ENCODE measurements around the gene AFTPH. TPM values are rescaled to one million over a fixed set of nuclear protein-coding genes. Genes with fewer than 3 reads are reported as not detected.

The AFTPH gene
- polyA plus RNA-seq, 2 of the 4 experiments (the other 2 are of a cell fraction) = 24.0 to 51.4 TPM

DNA sequence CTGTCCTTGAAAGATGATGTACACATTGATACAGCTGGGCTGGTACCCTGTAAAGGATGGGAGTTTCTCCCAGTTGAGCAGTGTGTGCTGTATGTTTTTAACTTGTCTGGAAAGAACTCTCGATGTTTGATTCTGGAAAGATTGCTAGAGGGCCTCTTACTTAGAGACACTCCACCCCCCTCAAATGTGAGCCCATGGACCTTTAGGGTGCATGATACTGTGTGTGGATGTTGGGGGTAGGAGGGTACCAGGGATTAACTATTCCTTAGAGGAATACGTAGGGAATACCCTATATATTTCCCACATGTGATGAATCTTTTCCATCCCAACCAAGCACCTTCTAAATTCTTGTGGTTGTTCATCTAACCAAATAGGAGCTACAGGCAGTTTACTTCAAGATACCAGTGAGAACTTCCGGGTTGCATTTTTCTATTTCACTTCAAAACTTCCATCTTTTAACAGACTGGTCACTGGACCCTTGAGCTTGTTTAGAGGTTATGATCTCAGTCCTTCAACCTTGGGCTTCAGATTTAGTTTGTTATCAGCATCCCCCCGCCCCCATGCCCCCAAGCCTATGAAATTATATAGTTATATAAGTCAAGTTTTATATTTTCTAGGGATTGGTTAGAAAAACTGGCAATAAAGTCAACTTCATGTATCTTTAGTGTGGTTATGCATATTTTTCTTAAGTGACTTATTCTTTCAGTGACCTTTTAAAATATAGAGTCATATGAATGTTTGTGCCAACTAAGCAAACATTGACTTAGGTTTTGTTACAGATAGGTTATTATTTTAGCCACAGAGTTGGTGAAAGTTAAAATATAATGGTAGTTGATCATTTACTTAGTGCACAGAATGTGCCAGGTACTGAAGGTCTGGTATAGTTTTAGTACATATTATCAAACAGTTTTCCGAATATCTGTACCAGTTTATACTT, 18.2 kb downstream of the AFTPH start:
- POLR2A ChIA-PET = interaction anchor here (0.9 kb wide), 1 partner anchor 111 kb away, joined by 4 read pairs; the partner anchor contains the start of gene SERTAD2
- CTCF ChIA-PET = interaction anchor here (1.5 kb wide), 1 partner anchor 20 kb away, joined by 5 read pairs; no protein-coding TSS in a partner anchor
- H3K27ac ChIP-seq = peak overlapping the region; percentile 54 to 57
- TF ChIP-seq HOXB13 (CRISPR knock-in tag; IDR thresholded peaks at IDR 0.05; ENCODE audit: low read depth) = no peak
- no peak for TF ChIP-seq FOXS1 (CRISPR knock-in tag; IDR thresholded peaks at IDR 0.05)
- peak; percentile 80 for TF ChIP-seq MAFK (IDR thresholded peaks at IDR 0.05; ENCODE audit: partially characterized antibody)
- peak; percentile 81 for FAIRE-seq
- no peaks in the 10 kb centered on the region for H3K9me3 ChIP-seq
- peaks cover 80% of the 10 kb centered on the region for H3K4me1 ChIP-seq
- peak overlapping the region; percentile 84 for H3K4me2 ChIP-seq
- ATAC-seq = peak; percentile 46 to 65; a peak in 4 of 6 replicates
- 27% methylated on average over 5 of the region's 5 CpGs for WGBS (ENCODE audit: missing lambda C conversion rate)
- DNase-seq (ENCODE audit: low read depth in 1 of 2, low spot score in 1 of 2) = peak in 1 of 2 experiments; percentile 22
- H3K4me3 ChIP-seq = peak overlapping the region; percentile 12; the same call in 1 of the 3 replicates

DNA sequence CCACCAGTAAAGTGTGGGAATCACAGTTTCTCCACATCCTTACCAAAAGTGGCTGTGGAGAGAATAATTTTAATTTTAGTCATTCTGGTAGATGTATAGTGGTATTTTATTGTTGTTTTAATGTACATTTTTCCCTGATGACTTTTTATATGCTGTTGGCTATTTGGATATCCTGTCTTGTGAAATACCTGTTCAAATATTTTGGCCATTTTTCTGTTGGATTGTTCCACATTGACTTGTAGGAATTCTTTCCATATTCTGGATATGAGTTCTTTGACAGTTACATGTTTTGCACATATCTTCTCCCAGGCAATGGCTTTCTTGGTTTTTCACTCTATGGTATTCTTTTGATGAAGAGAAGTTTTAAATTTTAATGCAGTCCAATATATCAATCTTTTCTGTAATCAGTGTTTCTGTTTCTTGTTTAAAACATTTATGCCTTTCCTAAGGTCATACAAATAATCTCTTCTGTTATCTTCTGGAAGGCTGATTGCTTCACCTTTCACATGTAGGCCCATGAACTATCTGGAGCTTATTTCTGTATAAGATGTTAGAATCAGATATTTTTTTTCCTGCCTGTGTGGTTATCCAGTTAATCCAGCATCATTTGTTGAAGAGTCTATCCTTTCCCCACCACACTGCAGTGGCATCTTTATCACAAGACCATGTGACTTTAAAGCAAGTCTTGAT, 19.0 kb downstream of the AFTPH start:
- ChIA-PET CTCF (interaction anchor here (1.5 kb wide), 2 partner anchors 20 to 21 kb away, joined by 5 read pairs; no protein-coding TSS in a partner anchor), POLR2A (no interaction called here)
- Histone ChIP-seq H3K4me3 (peak overlapping the region; percentile 12; the same call in 1 of the 3 replicates), H3K9me3 (no peaks in the 10 kb centered on the region), H3K4me1 (peaks cover 72% of the 10 kb centered on the region), H3K27ac (peak overlapping the region; percentile 30 to 57; a peak in 4 of 6 replicates), H3K4me2 (peak overlapping the region; percentile 84)
- ATAC-seq (no peak; a peak in 1 of 6 replicates), FAIRE-seq (no peak), DNase-seq (ENCODE audit: low read depth in 1 of 2, low spot score in 1 of 2) (no peak)
- TF ChIP-seq NFE2L2 (conservative IDR thresholded peaks at IDR 0.05; ENCODE audit: low read length) = no peak
- TF ChIP-seq POLR2A (IDR thresholded peaks at IDR 0.05; ENCODE audit: low read length) = no peak
- TF ChIP-seq HOXA7 (CRISPR knock-in tag; IDR thresholded peaks at IDR 0.05) = no peak
- no peak for TF ChIP-seq JUNB (IDR thresholded peaks at IDR 0.05)
- TF ChIP-seq, protein P1, sequence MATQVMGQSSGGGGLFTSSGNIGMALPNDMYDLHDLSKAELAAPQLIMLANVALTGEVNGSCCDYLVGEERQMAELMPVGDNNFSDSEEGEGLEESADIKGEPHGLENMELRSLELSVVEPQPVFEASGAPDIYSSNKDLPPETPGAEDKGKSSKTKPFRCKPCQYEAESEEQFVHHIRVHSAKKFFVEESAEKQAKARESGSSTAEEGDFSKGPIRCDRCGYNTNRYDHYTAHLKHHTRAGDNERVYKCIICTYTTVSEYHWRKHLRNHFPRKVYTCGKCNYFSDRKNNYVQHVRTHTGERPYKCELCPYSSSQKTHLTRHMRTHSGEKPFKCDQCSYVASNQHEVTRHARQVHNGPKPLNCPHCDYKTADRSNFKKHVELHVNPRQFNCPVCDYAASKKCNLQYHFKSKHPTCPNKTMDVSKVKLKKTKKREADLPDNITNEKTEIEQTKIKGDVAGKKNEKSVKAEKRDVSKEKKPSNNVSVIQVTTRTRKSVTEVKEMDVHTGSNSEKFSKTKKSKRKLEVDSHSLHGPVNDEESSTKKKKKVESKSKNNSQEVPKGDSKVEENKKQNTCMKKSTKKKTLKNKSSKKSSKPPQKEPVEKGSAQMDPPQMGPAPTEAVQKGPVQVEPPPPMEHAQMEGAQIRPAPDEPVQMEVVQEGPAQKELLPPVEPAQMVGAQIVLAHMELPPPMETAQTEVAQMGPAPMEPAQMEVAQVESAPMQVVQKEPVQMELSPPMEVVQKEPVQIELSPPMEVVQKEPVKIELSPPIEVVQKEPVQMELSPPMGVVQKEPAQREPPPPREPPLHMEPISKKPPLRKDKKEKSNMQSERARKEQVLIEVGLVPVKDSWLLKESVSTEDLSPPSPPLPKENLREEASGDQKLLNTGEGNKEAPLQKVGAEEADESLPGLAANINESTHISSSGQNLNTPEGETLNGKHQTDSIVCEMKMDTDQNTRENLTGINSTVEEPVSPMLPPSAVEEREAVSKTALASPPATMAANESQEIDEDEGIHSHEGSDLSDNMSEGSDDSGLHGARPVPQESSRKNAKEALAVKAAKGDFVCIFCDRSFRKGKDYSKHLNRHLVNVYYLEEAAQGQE (IDR thresholded peaks at IDR 0.05) = no peak
- no peak for TF ChIP-seq ZNF302 (CRISPR knock-in tag; IDR thresholded peaks at IDR 0.05)
- no peak for TF ChIP-seq ESRRA (IDR thresholded peaks at IDR 0.05; ENCODE audit: borderline replicate concordance, low read length)
- no peak for TF ChIP-seq POLR2AphosphoS2 (conservative IDR thresholded peaks at IDR 0.05; ENCODE audit: low read length)
- TF ChIP-seq CHD2 (IDR thresholded peaks at IDR 0.05; ENCODE audit: low read length, partially characterized antibody) = no peak
- no peak for TF ChIP-seq KDM1A (IDR thresholded peaks at IDR 0.05; ENCODE audit: low read depth)

DNA sequence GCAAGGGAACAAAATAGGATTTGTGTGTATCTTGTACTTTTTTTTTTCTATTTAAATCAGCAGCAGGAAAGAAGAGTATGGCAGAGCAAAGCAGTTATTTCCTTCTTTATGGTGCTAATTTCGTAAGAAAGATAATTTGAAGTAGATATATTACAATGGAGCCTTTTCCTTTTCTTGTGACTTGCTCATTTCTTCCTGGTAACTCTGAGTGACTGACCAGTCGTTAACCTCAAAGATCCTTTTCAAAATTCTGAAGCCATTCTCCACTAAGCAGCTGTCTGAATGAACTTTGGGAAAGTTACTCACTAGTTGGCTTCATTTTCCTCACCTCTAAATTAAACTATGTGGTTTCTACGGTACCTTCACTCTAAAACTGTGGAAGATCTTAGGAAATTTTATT, 24.6 kb downstream of the AFTPH start:
- no peak for DNase-seq (ENCODE audit: low read depth in 1 of 2, low spot score in 1 of 2)
- no peak for TF ChIP-seq HDAC2 (IDR thresholded peaks at IDR 0.05)
- no peak for TF ChIP-seq EHMT2 (IDR thresholded peaks at IDR 0.05; ENCODE audit: low read depth)
- no peak for TF ChIP-seq MYC (IDR thresholded peaks at IDR 0.05; ENCODE audit: borderline replicate concordance, low read length)
- TF ChIP-seq CBX8 (IDR thresholded peaks at IDR 0.05) = no peak
- no peak for TF ChIP-seq GATA3 (IDR thresholded peaks at IDR 0.05; ENCODE audit: borderline replicate concordance)
- TF ChIP-seq EP300 (IDR thresholded peaks at IDR 0.05) = no peak
- TF ChIP-seq KDM5A (IDR thresholded peaks at IDR 0.05) = no peak
- TF ChIP-seq RNF2 (IDR thresholded peaks at IDR 0.05; ENCODE audit: borderline replicate concordance, low read depth) = no peak
- no peak overlapping the region for H3K4me3 ChIP-seq
- no peak overlapping the region for H3K4me2 ChIP-seq
- FAIRE-seq = no peak
- peaks cover 5% of the 10 kb centered on the region; the same call in 2 of the 3 replicates for H3K9me3 ChIP-seq
- peaks cover 16% of the 10 kb centered on the region for H3K4me1 ChIP-seq
- POLR2A ChIA-PET = no interaction called here
- 92% methylated on average over 3 of the region's 3 CpGs for WGBS (ENCODE audit: missing lambda C conversion rate)
- CTCF ChIA-PET = interaction anchor here (1.1 to 3.5 kb wide), 2 partner anchors 9 to 218 kb away, joined by 4 to 15 read pairs; no protein-coding TSS in a partner anchor
- H3K27ac ChIP-seq = no peak overlapping the region
- no peak for ATAC-seq

Data from A549 (cell line).